ENCODE measurements around the gene PPBP.

- TF ChIP-seq CTCF (optimal IDR thresholded peaks at IDR 0.05 in 1 of 3, IDR thresholded peaks at IDR 0.05 in 1 of 3, conservative IDR thresholded peaks at IDR 0.05 in 1 of 3; ENCODE audit: extremely low read depth in 1 of 3, insufficient read depth in 2 of 3, low read length in 3 of 3): no peak
- no peak for TF ChIP-seq EZH2 (IDR thresholded peaks at IDR 0.05; ENCODE audit: low read length)
Measured at GRCh38 chr4:74000301-74000700, 12.3 kb upstream of the PPBP start.

Measured in keratinocyte (primary cell).